Activated CD8-positive, alpha-beta T cell treated with anti-CD3 and anti-CD28 coated beads, Interleukin-2, amount 10 ng/mL, durations not matched to agents 7 days and 5 days (primary cell): ENCODE measurements around the gene PAPSS2. TPM values are rescaled to one million over a fixed set of nuclear protein-coding genes. Genes with fewer than 3 reads are reported as not detected.
"Not testable (repeated sequence)": the region's sequence is repeated elsewhere in the genome, so short reads cannot be mapped to it uniquely, and the experiment has no call there.

ENCODE experiments used
- ATAC-seq: fragments of 150-1000 bp; cut with Tn5 transposase; one replicate; pipeline ENCODE4 v1.10.0; 2021; ENCODE audit warnings: moderate library complexity
- CTCF ChIA-PET: fragments of 350-600 bp; sonication (Branson Sonifier 250); formaldehyde crosslinking; loops from one replicate; lab custom pipeline; 2021; ENCODE audit warnings: antibody characterized with exemption; lab: Charles Lee
- POLR2A ChIA-PET: fragments of 350-600 bp; sonication (Branson Sonifier 250); formaldehyde crosslinking; loops from one replicate; lab custom pipeline; 2021; ENCODE audit warnings: antibody characterized with exemption; lab: Charles Lee
- DNase-seq: peaks from one replicate; pipeline ENCODE4 v3.0.0-alpha.2; 2020
- H3K27ac Mint-ChIP-seq: one replicate; pipeline ENCODE4 v1.8.0; 2021; ENCODE audit warnings: mild to moderate bottlenecking, mixed read lengths
- H3K27me3 Mint-ChIP-seq: one replicate; pipeline ENCODE4 v1.8.0; 2021; ENCODE audit warnings: low read depth, mixed read lengths
- H3K36me3 Mint-ChIP-seq: one replicate; pipeline ENCODE4 v1.8.0; 2021; ENCODE audit warnings: low read depth, mixed read lengths
- H3K4me1 Mint-ChIP-seq: one replicate; pipeline ENCODE4 v1.8.0; 2021; ENCODE audit warnings: low read depth, mixed read lengths
- H3K4me3 Mint-ChIP-seq: one replicate; pipeline ENCODE4 v1.8.0; 2021; ENCODE audit warnings: mild to moderate bottlenecking, mixed read lengths
- H3K9me3 Mint-ChIP-seq: one replicate; pipeline ENCODE4 v1.8.0; 2022; ENCODE audit warnings: mixed read lengths; ENCODE audit not compliant: insufficient read depth
- total RNA-seq, 2 experiments: library from RNA; stranded (reverse); gene quantifications; one replicate each; pipeline ENCODE4 v1.2.3, GENCODE V29; 2021

PAPSS2 gene
- total RNA-seq, 2 experiments from 2014 or later: 0.08 TPM; not detected in 1

DNA sequence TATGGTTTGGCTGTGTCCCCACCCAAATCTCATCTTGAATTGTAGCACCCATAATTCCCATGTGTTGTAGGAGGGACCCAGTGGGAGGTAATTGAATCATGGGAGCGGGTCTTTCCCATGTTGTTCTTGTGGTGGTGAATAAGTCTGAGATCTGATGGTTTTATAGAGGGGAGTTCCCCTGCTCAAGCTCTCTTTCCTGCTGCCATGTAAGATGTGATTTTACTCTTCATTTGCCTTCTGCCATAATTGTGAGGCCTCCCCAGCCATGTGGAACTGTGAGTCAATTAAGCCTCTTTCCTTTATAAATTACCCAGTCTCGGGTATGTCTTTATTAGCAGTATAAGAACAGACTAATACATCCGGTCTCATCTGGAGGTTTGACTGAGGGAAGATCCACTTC is 15.2 kb upstream of the PAPSS2 start:
- H3K27ac Mint-ChIP-seq, H3K4me3 Mint-ChIP-seq, H3K9me3 Mint-ChIP-seq, H3K27me3 Mint-ChIP-seq, H3K36me3 Mint-ChIP-seq, H3K4me1 Mint-ChIP-seq, POLR2A ChIA-PET, DNase-seq, ATAC-seq: not testable (repeated sequence)
- CTCF ChIA-PET: interaction anchor here (0.6 kb wide), 1 partner anchor 1303 kb away, joined by 3 read pairs; no protein-coding TSS in a partner anchor

DNA sequence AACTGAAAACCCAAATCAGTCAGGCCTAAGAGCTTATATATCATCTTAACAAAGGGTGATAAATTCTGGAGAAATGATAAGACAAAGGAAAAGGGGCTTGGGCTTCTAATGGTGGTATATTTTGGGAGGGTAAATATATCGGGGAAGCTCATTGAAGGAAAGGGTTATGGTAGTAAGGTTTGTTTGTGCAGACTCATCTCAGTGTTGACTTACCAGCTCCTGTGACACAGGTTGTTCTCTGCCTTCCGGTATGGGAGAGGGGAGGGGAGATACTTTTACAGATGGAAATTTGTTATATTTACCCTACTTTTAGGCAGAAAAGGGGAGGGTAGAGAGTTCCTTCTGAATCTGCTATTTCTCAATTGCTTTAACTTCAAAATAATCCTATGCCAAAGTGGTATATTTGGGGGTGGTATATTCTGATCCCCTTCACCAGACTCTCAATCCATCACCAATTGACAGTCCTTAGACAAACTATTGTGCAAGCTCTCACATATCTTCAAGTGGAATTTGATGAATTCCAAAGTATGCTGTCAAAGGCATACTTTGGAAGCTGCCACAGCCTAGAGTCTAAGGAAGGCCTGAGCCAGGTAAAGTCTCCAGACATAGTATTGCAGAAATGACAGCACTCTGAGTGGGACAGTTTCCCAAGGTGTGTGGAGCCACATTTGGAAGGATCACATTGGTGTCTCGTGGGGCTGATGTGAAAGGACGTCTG is 13.3 kb upstream of the PAPSS2 start:
- H3K4me1 Mint-ChIP-seq: no peaks in the 10 kb centered on the region
- ChIA-PET POLR2A (no interaction called here), CTCF (no interaction called here)
- H3K36me3 Mint-ChIP-seq: no peaks in the 10 kb centered on the region
- no peak overlapping the region for H3K27ac Mint-ChIP-seq
- no peak overlapping the region for H3K4me3 Mint-ChIP-seq
- ATAC-seq (no peak), DNase-seq (no peak)
- H3K27me3 Mint-ChIP-seq: no peaks in the 10 kb centered on the region
- no peaks in the 10 kb centered on the region for H3K9me3 Mint-ChIP-seq

DNA sequence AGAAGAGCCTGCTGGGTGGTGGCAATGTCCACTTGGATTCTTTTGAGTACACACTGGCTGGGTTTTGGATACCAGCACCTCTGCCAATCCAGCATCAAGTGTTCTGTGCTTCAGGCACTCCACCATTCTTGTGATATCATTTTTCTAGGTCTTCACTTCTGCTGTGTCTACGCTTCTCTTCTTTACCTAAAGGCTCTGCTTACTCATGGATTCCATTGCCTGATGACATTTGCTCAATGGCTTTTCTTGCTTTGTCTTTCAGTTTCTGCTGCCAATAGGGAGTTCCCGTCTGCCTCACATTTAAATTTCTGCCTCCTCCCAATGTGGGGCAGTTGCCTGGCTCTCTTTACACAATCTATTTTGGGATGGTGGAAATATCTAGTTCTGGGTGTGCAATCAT is 12.7 kb upstream of the PAPSS2 start:
- DNase-seq (no peak), ATAC-seq (no peak)
- H3K36me3 Mint-ChIP-seq: no peaks in the 10 kb centered on the region
- H3K27me3 Mint-ChIP-seq: peaks cover 3% of the 10 kb centered on the region
- H3K4me3 Mint-ChIP-seq: no peak overlapping the region
- H3K9me3 Mint-ChIP-seq: no peaks in the 10 kb centered on the region
- no peak overlapping the region for H3K27ac Mint-ChIP-seq
- H3K4me1 Mint-ChIP-seq: no peaks in the 10 kb centered on the region
- ChIA-PET POLR2A (no interaction called here), CTCF (no interaction called here)

- POLR2A ChIA-PET: no interaction called here
- Mint-ChIP-seq H3K27ac (no peak overlapping the region), H3K36me3 (no peaks in the 10 kb centered on the region), H3K9me3 (no peaks in the 10 kb centered on the region), H3K4me1 (no peaks in the 10 kb centered on the region), H3K4me3 (no peak overlapping the region), H3K27me3 (peaks cover 9% of the 10 kb centered on the region)
- no peak for ATAC-seq
- CTCF ChIA-PET: no interaction called here
- no peak for DNase-seq
Observed at GRCh38 chr10:87650838-87651589, 8.7 kb upstream of the PAPSS2 start.

GRCh38 chr10:87651801-87652200 is 7.9 kb upstream of the PAPSS2 start:
- DNase-seq (no peak), ATAC-seq (no peak)
- no peak overlapping the region for H3K4me3 Mint-ChIP-seq
- peaks cover 9% of the 10 kb centered on the region for H3K27me3 Mint-ChIP-seq
- POLR2A ChIA-PET: no interaction called here
- no peaks in the 10 kb centered on the region for H3K9me3 Mint-ChIP-seq
- no peaks in the 10 kb centered on the region for H3K4me1 Mint-ChIP-seq
- CTCF ChIA-PET: no interaction called here
- H3K36me3 Mint-ChIP-seq: no peaks in the 10 kb centered on the region
- H3K27ac Mint-ChIP-seq: no peak overlapping the region

DNA sequence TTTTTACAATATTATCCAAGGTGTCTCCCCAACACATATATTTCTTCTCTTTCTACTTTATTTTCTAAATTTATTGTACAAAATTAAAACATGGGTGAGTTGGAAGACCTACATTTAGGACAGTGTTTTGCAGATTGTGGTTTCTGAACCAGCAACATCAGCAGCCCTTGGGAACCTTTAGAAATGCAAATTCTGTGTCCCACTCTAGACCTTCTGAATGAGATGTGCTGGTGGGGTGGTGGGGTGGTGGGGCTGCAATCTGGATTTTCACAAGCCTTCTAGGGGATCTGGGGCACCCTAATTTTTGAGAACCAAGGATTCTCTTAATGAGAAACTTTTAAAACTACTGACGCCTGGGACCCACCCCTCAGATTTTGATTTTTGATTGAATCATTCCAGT is 7.4 kb upstream of the PAPSS2 start:
- no peak overlapping the region for H3K27ac Mint-ChIP-seq

GRCh38 chr10:87654212-87654611 is 5.5 kb upstream of the PAPSS2 start:
- CTCF ChIA-PET: no interaction called here
- Mint-ChIP-seq H3K36me3 (no peaks in the 10 kb centered on the region), H3K27ac (no peak overlapping the region), H3K4me3 (no peak overlapping the region), H3K27me3 (peaks cover 16% of the 10 kb centered on the region), H3K4me1 (peaks cover 2% of the 10 kb centered on the region), H3K9me3 (no peaks in the 10 kb centered on the region)
- no peak for ATAC-seq
- POLR2A ChIA-PET: no interaction called here
- DNase-seq: no peak

More for the DNA sequence above, 7.4 kb upstream of the PAPSS2 start:
- H3K4me3 Mint-ChIP-seq: no peak overlapping the region
- no peaks in the 10 kb centered on the region for H3K9me3 Mint-ChIP-seq
- H3K4me1 Mint-ChIP-seq: no peaks in the 10 kb centered on the region
- DNase-seq (no peak), ATAC-seq (no peak)
- CTCF ChIA-PET: no interaction called here
- H3K36me3 Mint-ChIP-seq: no peaks in the 10 kb centered on the region
- POLR2A ChIA-PET: no interaction called here
- H3K27me3 Mint-ChIP-seq: peaks cover 9% of the 10 kb centered on the region

DNA sequence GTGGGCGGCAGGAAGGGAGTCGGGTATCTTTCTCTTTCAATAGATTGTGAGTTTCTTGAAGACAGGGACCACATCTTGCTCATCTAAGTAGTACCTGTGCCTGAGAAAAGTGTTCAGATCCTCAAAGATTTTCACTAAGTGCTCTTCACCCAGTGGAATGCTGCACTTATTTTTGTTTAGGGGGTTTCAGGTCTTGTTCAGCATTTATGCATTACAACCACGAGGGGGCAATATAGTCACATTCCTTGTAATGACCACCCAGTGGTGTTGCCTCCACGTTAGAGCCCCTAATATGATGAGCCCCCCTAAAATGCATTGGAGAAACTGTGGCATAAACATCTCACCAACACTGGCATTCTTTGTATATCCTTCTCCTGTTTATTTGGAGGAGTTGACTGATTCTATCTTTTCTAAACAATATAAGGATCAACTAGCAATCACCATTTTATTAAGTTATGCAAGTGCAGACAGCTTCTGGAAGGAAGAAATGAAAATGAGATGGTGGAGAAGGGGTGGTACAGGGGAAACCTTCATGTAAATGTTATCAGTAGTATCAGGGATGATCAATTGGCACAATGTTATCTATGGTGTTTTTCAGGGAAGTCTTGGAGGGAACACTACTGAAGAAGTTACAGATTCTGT is 3.1 kb upstream of the PAPSS2 start:
- DNase-seq (peak; percentile 33), ATAC-seq (no peak)
- peaks cover 31% of the 10 kb centered on the region for H3K27me3 Mint-ChIP-seq
- H3K9me3 Mint-ChIP-seq: no peaks in the 10 kb centered on the region
- H3K4me3 Mint-ChIP-seq: no peak overlapping the region
- no peak overlapping the region for H3K27ac Mint-ChIP-seq
- ChIA-PET POLR2A (no interaction called here), CTCF (interaction anchor here (0.9 to 1.9 kb wide), 2 partner anchors 78 to 112 kb away, joined by 3 to 4 read pairs; no protein-coding TSS in a partner anchor)
- H3K4me1 Mint-ChIP-seq: peaks cover 14% of the 10 kb centered on the region
- no peaks in the 10 kb centered on the region for H3K36me3 Mint-ChIP-seq

- CTCF ChIA-PET: interaction anchor here (1.9 kb wide), 1 partner anchor 78 kb away, joined by 4 read pairs; no protein-coding TSS in a partner anchor
- ATAC-seq: no peak
- DNase-seq: no peak
- Mint-ChIP-seq H3K9me3 (no peaks in the 10 kb centered on the region), H3K4me3 (no peak overlapping the region), H3K27ac (no peak overlapping the region), H3K36me3 (no peaks in the 10 kb centered on the region), H3K27me3 (peaks cover 35% of the 10 kb centered on the region), H3K4me1 (peaks cover 14% of the 10 kb centered on the region)
- POLR2A ChIA-PET: no interaction called here
Observed at GRCh38 chr10:87657371-87657770, 2.3 kb upstream of the PAPSS2 start.

DNA sequence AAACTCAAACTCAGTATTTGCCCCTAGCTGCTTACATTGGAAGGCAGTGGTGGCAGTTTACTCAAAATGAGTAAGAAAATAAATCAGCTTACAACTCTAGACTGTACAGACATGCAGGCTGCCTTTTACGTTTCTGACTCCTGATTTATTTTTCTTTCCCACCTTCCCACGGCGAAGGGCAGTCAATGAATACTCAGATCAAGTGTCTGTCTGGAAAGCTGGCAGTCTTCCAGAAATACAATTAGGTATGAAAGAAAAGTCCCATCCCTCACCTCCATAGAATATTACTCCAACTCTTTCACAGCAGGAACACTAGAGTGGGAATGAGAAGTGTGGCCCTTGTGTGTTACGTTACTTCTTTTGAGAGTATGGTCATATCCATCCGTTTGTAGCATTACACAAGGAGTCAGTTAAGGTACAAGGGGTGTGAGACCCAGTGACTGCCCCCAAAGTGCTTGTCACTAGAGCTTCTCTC is 1.3 kb upstream of the PAPSS2 start:
- DNase-seq (no peak), ATAC-seq (no peak)
- H3K27me3 Mint-ChIP-seq: peaks cover 38% of the 10 kb centered on the region
- no peak overlapping the region for H3K4me3 Mint-ChIP-seq
- ChIA-PET CTCF (interaction anchor here (0.8 to 1.9 kb wide), 2 partner anchors 77 to 92 kb away, joined by 3 to 4 read pairs; no protein-coding TSS in a partner anchor), POLR2A (no interaction called here)
- no peak overlapping the region for H3K27ac Mint-ChIP-seq
- H3K4me1 Mint-ChIP-seq: peaks cover 14% of the 10 kb centered on the region
- no peaks in the 10 kb centered on the region for H3K9me3 Mint-ChIP-seq
- H3K36me3 Mint-ChIP-seq: no peaks in the 10 kb centered on the region

GRCh38 chr10:87658858-87659555 is 671 bp upstream of the PAPSS2 start:
- POLR2A ChIA-PET: no interaction called here
- no peak for DNase-seq
- Mint-ChIP-seq H3K9me3 (no peaks in the 10 kb centered on the region), H3K27ac (no peak overlapping the region), H3K4me3 (peak overlapping the region; percentile 64), H3K36me3 (no peaks in the 10 kb centered on the region), H3K4me1 (peaks cover 14% of the 10 kb centered on the region), H3K27me3 (peaks cover 43% of the 10 kb centered on the region)
- ATAC-seq: no peak
- CTCF ChIA-PET: interaction anchor here (0.8 kb wide), 1 partner anchor 92 kb away, joined by 3 read pairs; no protein-coding TSS in a partner anchor
